IMR-90 (cell line): ENCODE measurements around the gene KYAT1. TPM values are rescaled to one million over a fixed set of nuclear protein-coding genes. Genes with fewer than 3 reads are reported as not detected.

Experiments
- ATAC-seq: fragments of 200-7000 bp; cut with Tn5 transposase; 2 replicates; pipeline ENCODE4 v1.9.1; 2020; ENCODE audit warnings: low read depth, mild to moderate bottlenecking, moderate library complexity
- BruUV-seq: library from RNA; stranded (reverse); fragments of 400-500 nt; replicated peaks from 2 replicates; lab custom pipeline; 2021; lab: Mats Ljungman, UMichigan
- CTCF ChIA-PET: fragments of 300-600 bp; formaldehyde crosslinking; extraction: SDS; loops from one replicate; lab custom pipeline; 2021; ENCODE audit warnings: antibody characterized with exemption; lab: Yijun Ruan, JAX
- POLR2A ChIA-PET: fragments of 300-600 bp; sonication (Branson Sonifier 250); formaldehyde crosslinking; loops from one replicate; lab custom pipeline; 2022; ENCODE audit warnings: antibody characterized with exemption; ENCODE audit not compliant: unreplicated experiment; lab: Charles Lee
- DNase-seq: peaks from one replicate; pipeline ENCODE4 v3.0.0; 2013
- H2AFZ ChIP-seq: replicated peaks from 2 replicates; pipeline ENCODE3; 2013; ENCODE audit warnings: low read length, mild to moderate bottlenecking; ENCODE audit not compliant: poor library complexity
- H2AK5ac ChIP-seq: 2 replicates; pipeline ENCODE4 v1.6.1; 2013; ENCODE audit warnings: low read depth, low read length, inconsistent platforms
- H2AK9ac ChIP-seq: replicated peaks from 2 replicates; pipeline ENCODE3; 2013; ENCODE audit warnings: mild to moderate bottlenecking, low read depth, low read length, moderate library complexity; ENCODE audit not compliant: poor library complexity
- H2BK120ac ChIP-seq: 2 replicates; pipeline ENCODE4 v1.6.1; 2013; ENCODE audit warnings: low read depth, low read length, inconsistent platforms
- H2BK15ac ChIP-seq: 3 replicates; pipeline ENCODE4 v1.6.1; 2013; ENCODE audit warnings: low read depth, low read length, inconsistent platforms
- H2BK20ac ChIP-seq: 2 replicates; pipeline ENCODE4 v1.6.1; 2013; ENCODE audit warnings: low read depth, mild to moderate bottlenecking, inconsistent platforms, low read length, moderate library complexity
- H2BK5ac ChIP-seq: 2 replicates; pipeline ENCODE4 v1.6.1; 2013; ENCODE audit warnings: mild to moderate bottlenecking, low read depth, low read length, inconsistent platforms; ENCODE audit not compliant: poor library complexity, severe bottlenecking
- H3K14ac ChIP-seq: replicated peaks from 2 replicates; pipeline ENCODE4 v1.6.1; 2013; ENCODE audit warnings: low read depth, low read length, inconsistent platforms
- H3K18ac ChIP-seq: 2 replicates; pipeline ENCODE4 v1.6.1; 2013; ENCODE audit warnings: low read depth, low read length, control low read depth
- H3K23ac ChIP-seq: 2 replicates; pipeline ENCODE4 v1.6.1; 2013; ENCODE audit warnings: low read depth, low read length, inconsistent platforms
- H3K27ac ChIP-seq: 2 replicates; pipeline ENCODE4 v1.5.1; 2013; ENCODE audit warnings: mild to moderate bottlenecking, control low read depth, low read length; ENCODE audit not compliant: insufficient read depth
- H3K27me3 ChIP-seq: 2 replicates; pipeline ENCODE4 v1.6.1; 2013; ENCODE audit warnings: low read length; ENCODE audit not compliant: control insufficient read depth, insufficient read depth
- H3K36me3 ChIP-seq: 2 replicates; pipeline ENCODE4 v1.6.1; 2013; ENCODE audit warnings: low read length, mixed read lengths; ENCODE audit not compliant: control insufficient read depth, insufficient read depth
- H3K4ac ChIP-seq: 2 replicates; pipeline ENCODE4 v1.6.1; 2013; ENCODE audit warnings: low read depth, low read length, inconsistent platforms
- H3K4me1 ChIP-seq: 2 replicates; pipeline ENCODE4 v1.6.1; 2013; ENCODE audit warnings: low read length, mixed read lengths; ENCODE audit not compliant: control insufficient read depth, insufficient read depth
- H3K4me2 ChIP-seq: 2 replicates; pipeline ENCODE4 v1.6.1; 2013; ENCODE audit warnings: low read depth, mild to moderate bottlenecking, control low read depth, low read length, moderate library complexity
- H3K4me3 ChIP-seq: 2 replicates; pipeline ENCODE4 v1.5.1; 2013; ENCODE audit warnings: low read depth, mild to moderate bottlenecking, control low read depth, low read length, moderate library complexity; ENCODE audit not compliant: insufficient read depth
- H3K56ac ChIP-seq: 2 replicates; pipeline ENCODE4 v1.6.1; 2013; ENCODE audit warnings: low read length, inconsistent platforms; ENCODE audit not compliant: insufficient read depth; ENCODE audit errors: extremely low read depth
- H3K79me1 ChIP-seq, 2 experiments: 2 replicates each; pipeline ENCODE4 v1.6.1; 2013; ENCODE audit warnings: low read length in 2 of 2, inconsistent platforms in 1 of 2, low read depth in 1 of 2
- H3K9ac ChIP-seq: 2 replicates; pipeline ENCODE4 v1.6.1; 2013; ENCODE audit warnings: low read depth, low read length, control low read depth
- H3K9me1 ChIP-seq: 2 replicates; pipeline ENCODE4 v1.6.1; 2013; ENCODE audit warnings: low read length, inconsistent platforms; ENCODE audit not compliant: insufficient read depth
- H3K9me3 ChIP-seq: 2 replicates; pipeline ENCODE4 v1.6.1; 2013; ENCODE audit warnings: low read length; ENCODE audit not compliant: control insufficient read depth, insufficient read depth
- H4K20me1 ChIP-seq: 2 replicates; pipeline ENCODE4 v1.6.1; 2013; ENCODE audit warnings: low read length, inconsistent platforms; ENCODE audit not compliant: insufficient read depth
- H4K5ac ChIP-seq: 2 replicates; pipeline ENCODE4 v1.6.1; 2013; ENCODE audit warnings: mild to moderate bottlenecking, low read depth, low read length, control low read depth
- H4K8ac ChIP-seq, 2 experiments: 2 replicates each; pipeline ENCODE4 v1.6.1; 2013; ENCODE audit warnings: low read depth in 2 of 2, low read length in 2 of 2, control low read depth in 1 of 2, inconsistent platforms in 1 of 2
- H4K91ac ChIP-seq: 2 replicates; pipeline ENCODE4 v1.6.1; 2013; ENCODE audit warnings: low read depth, low read length, inconsistent platforms; ENCODE audit not compliant: insufficient read depth
- BHLHE40 ChIP-seq: fragments of 150-350 bp; IDR thresholded peaks from 2 replicates; pipeline ENCODE4 v1.6.1; 2016; ENCODE audit warnings: mild to moderate bottlenecking, low read depth, low read length
- CEBPB ChIP-seq: IDR thresholded peaks from 2 replicates; pipeline ENCODE4 v1.6.1; 2012; ENCODE audit warnings: low read depth, low read length, improper control_type of control experiment
- ELK1 ChIP-seq: fragments of 150-350 bp; IDR thresholded peaks from 2 replicates; pipeline ENCODE4 v1.6.1; 2016; ENCODE audit warnings: low read depth, mild to moderate bottlenecking, low read length, moderate library complexity, borderline replicate concordance
- FOS ChIP-seq: fragments of 150-350 bp; IDR thresholded peaks from 2 replicates; pipeline ENCODE4 v1.6.1; 2016; ENCODE audit warnings: low read depth, low read length
- MXI1 ChIP-seq: IDR thresholded peaks from 2 replicates; pipeline ENCODE4 v1.6.1; 2012; ENCODE audit warnings: low read depth, mild to moderate bottlenecking, low read length, moderate library complexity, borderline replicate concordance
- NFE2L2 ChIP-seq: fragments of 150-350 bp; IDR thresholded peaks from 2 replicates; pipeline ENCODE4 v1.6.1; 2016; ENCODE audit warnings: low read depth, mild to moderate bottlenecking, low read length
- POLR2A ChIP-seq: IDR thresholded peaks from 2 replicates; pipeline ENCODE4 v1.6.1; 2012; ENCODE audit warnings: mild to moderate bottlenecking, low read depth, low read length
- RAD21 ChIP-seq: IDR thresholded peaks from 2 replicates; pipeline ENCODE4 v1.6.1; 2012; ENCODE audit warnings: low read length, improper control_type of control experiment
- RCOR1 ChIP-seq: IDR thresholded peaks from 2 replicates; pipeline ENCODE4 v1.6.1; 2012; ENCODE audit warnings: mild to moderate bottlenecking, low read length, improper control_type of control experiment; ENCODE audit not compliant: insufficient replicate concordance
- RFX5 ChIP-seq: IDR thresholded peaks from 2 replicates; pipeline ENCODE4 v1.8.0; 2012; ENCODE audit warnings: low read depth, mild to moderate bottlenecking, low read length, moderate library complexity
- SMC3 ChIP-seq: fragments of 150-350 bp; IDR thresholded peaks from 2 replicates; pipeline ENCODE4 v1.6.1; 2016; ENCODE audit warnings: low read depth, mild to moderate bottlenecking, antibody characterized with exemption, low read length, moderate library complexity
- USF2 ChIP-seq: fragments of 150-350 bp; IDR thresholded peaks from 2 replicates; pipeline ENCODE4 v1.6.1; 2017; ENCODE audit warnings: mild to moderate bottlenecking, antibody characterized with exemption, low read length, low read depth
- WGBS, 2 experiments: methylation state at CpG; one replicate each; pipeline versions ENCODE4 v1.1.5 to v1.1.7; 2013; ENCODE audit warnings: missing lambda C conversion rate in 2 of 2; ENCODE audit not compliant: insufficient read length in 1 of 2; ENCODE audit errors: extremely low coverage in 2 of 2; 5-methylcytosine and 5-hydroxymethylcytosine counted together
- dilution Hi-C: fragments of 300-500 bp; cut with HindIII; formaldehyde crosslinking; loops from one replicate; pipeline ENCODE4 v1.14.3; 2018; ENCODE audit warnings: low sequenced_read_pairs; ENCODE audit not compliant: unreplicated experiment
- in situ Hi-C: fragments of 300-500 bp; cut with MboI; formaldehyde crosslinking; loops from 3 replicates; pipeline ENCODE4 v1.14.3; 2019; ENCODE audit warnings: low sequenced_read_pairs, inconsistent platforms, mixed read lengths
- intact Hi-C: fragments of 100-400 bp; cut with micrococcal nuclease; formaldehyde crosslinking; loops from 2 replicates; pipeline ENCODE4 v1.10.0; 2022
- polyA plus RNA-seq, 3 experiments: library from polyadenylated mRNA; depleted of rRNA; stranded (reverse); fragments of >200 nt; gene quantifications; 2 replicates each; pipeline ENCODE4 v1.2.3, GENCODE V29; 2012; ENCODE audit warnings: low replicate concordance in 1 of 3
- total RNA-seq: library from RNA; depleted of rRNA; stranded (reverse); fragments of >200 nt; gene quantifications from 2 replicates; pipeline ENCODE4 v1.2.3, GENCODE V29; 2012

KYAT1 gene
- total and polyA plus RNA-seq, 2 of the 4 experiments (the other 2 are of a cell fraction), result 6.8 to 9.5 TPM

- Histone ChIP-seq H3K4me2 (no peak overlapping the region), H2AFZ (no peak overlapping the region), H3K36me3 (0 out of 2 replicates have a peak, but pooled peaks cover 1% of the 10 kb centered on the region), H3K79me1 (peaks cover 13 to 40% of the 10 kb centered on the region in 2 experiments), H3K18ac (no peak overlapping the region), H2BK20ac (no peak overlapping the region), H3K56ac (no peak overlapping the region), H3K9me1 (no peaks in the 10 kb centered on the region), H2BK5ac (no peak overlapping the region), H2AK5ac (no peak overlapping the region), H3K9me3 (no peaks in the 10 kb centered on the region), H2BK120ac (no peak overlapping the region), H3K27me3 (no peaks in the 10 kb centered on the region), H4K8ac (no peak overlapping the region), H3K23ac (no peak overlapping the region; the same call in 1 of the 2 replicates), H3K4me1 (no peaks in the 10 kb centered on the region), H4K91ac (no peak overlapping the region), H4K20me1 (no peaks in the 10 kb centered on the region), H2BK15ac (no peak overlapping the region), H3K4ac (no peak overlapping the region), H2AK9ac (no peak overlapping the region), H3K4me3 (no peak overlapping the region), H3K27ac (no peak overlapping the region), H3K9ac (no peak overlapping the region), H3K14ac (no peak overlapping the region), H4K5ac (no peak overlapping the region)
- intact Hi-C loops, result no loop called here
- BruUV-seq, result no TSS peak
- TF ChIP-seq RFX5, result no peak
- no peak for TF ChIP-seq RCOR1
- TF ChIP-seq ELK1, result no peak
- no peak for TF ChIP-seq MXI1
- TF ChIP-seq FOS, result no peak
- no peak for TF ChIP-seq RAD21
- TF ChIP-seq CEBPB, result no peak
- no peak for TF ChIP-seq BHLHE40
- TF ChIP-seq USF2, result no peak
- no peak for TF ChIP-seq NFE2L2
- TF ChIP-seq POLR2A, result no peak
- TF ChIP-seq SMC3, result no peak
- dilution Hi-C loops, result no loop called here
- no peak for ATAC-seq
- WGBS, 2 experiments, result 100% methylated on average over 1 of the region's 7 CpGs; no CpG with 5 or more reads in 1 of the 2 experiments
- in situ Hi-C loops, result no loop called here
- ChIA-PET POLR2A (no interaction called here), CTCF (interaction anchor here (0.6 to 1.4 kb wide), 2 partner anchors 58 to 64 kb away, joined by 3 to 4 read pairs; no protein-coding TSS in a partner anchor)
- DNase-seq, result no peak
Measured at GRCh38 chr9:128870128-128870940, 11.4 kb downstream of the KYAT1 start.
